HepG2 (cell line): ENCODE results near the gene KCNK18. TPM values are rescaled to one million over a fixed set of nuclear protein-coding genes. Genes with fewer than 3 reads are reported as not detected.

Source experiments
- ATAC-seq: fragments of 200-7000 bp; cut with Tn5 transposase; 3 replicates; pipeline ENCODE4 v1.9.1; 2020; ENCODE audit warnings: mild to moderate bottlenecking, moderate library complexity
- BruUV-seq: library from RNA; stranded (reverse); fragments of 400-500 nt; replicated peaks from 2 replicates; lab custom pipeline; 2021; lab: Mats Ljungman, UMichigan
- CTCF ChIA-PET: fragments of 300-600 bp; formaldehyde crosslinking; extraction: SDS; loops from one replicate; lab custom pipeline; 2021; ENCODE audit warnings: low total read pairs, inconsistent platforms, low intra/inter-chr PET ratio; lab: Yijun Ruan, JAX
- POLR2A ChIA-PET: fragments of 350-600 bp; sonication (Branson Sonifier 250); formaldehyde crosslinking; loops from one replicate; lab custom pipeline; 2020; ENCODE audit warnings: antibody characterized with exemption, inconsistent platforms; lab: Yijun Ruan, JAX
- DNase-seq: peaks from one replicate; pipeline ENCODE4 v3.0.0-alpha.2; 2015; ENCODE audit warnings: low spot score
- FAIRE-seq: peaks from 3 replicates; lab custom pipeline; 2011; peaks lifted over from hg19 to GRCh38; lab: Jason Lieb, UNC
- H2AFZ ChIP-seq: one replicate; pipeline ENCODE4 v1.6.1; 2011; ENCODE audit warnings: low read length, inconsistent platforms
- H3K27ac ChIP-seq: fragments of 300-600 bp; 3 replicates; pipeline ENCODE4 v1.8.0; 2011; ENCODE audit warnings: mixed run types, mild to moderate bottlenecking, mixed read lengths, low read length, inconsistent platforms; ENCODE audit not compliant: insufficient read depth; ENCODE audit errors: extremely low read length
- H3K27me3 ChIP-seq, 2 experiments: fragments of 200-600 bp in 1 of 2; 2 replicates in 1 of 2; 3 replicates in 1 of 2; pipeline versions ENCODE4 v1.6.0 to v1.8.0; 2011; ENCODE audit warnings: low read length in 2 of 2, mild to moderate bottlenecking in 2 of 2, moderate library complexity in 2 of 2, inconsistent platforms in 1 of 2; ENCODE audit not compliant: insufficient read depth in 2 of 2, control insufficient read depth in 1 of 2
- H3K36me3 ChIP-seq, 2 experiments: fragments of 200-600 bp in 1 of 2; replicated peaks in 1 of 2; 2 replicates in 1 of 2; 3 replicates in 1 of 2; pipeline versions ENCODE4 v1.5.1 to v1.8.0; 2011; ENCODE audit warnings: low read length in 2 of 2, inconsistent platforms in 1 of 2; ENCODE audit not compliant: insufficient read depth in 2 of 2, control insufficient read depth in 1 of 2
- H3K4me1 ChIP-seq: 2 replicates; pipeline ENCODE4 v1.5.1; 2012; ENCODE audit warnings: low read length, inconsistent platforms; ENCODE audit not compliant: insufficient read depth
- H3K4me2 ChIP-seq: 2 replicates; pipeline ENCODE4 v1.6.0; 2011; ENCODE audit warnings: low read depth, low read length, inconsistent platforms
- H3K4me3 ChIP-seq, 3 experiments: fragments of 200-600 bp in 1 of 3; sonication (generic), shearing (Covaris generic) in 1 of 3; replicated peaks in 1 of 3; 2 replicates each; pipeline ENCODE4 v1.5.1; 2011 to 2016; ENCODE audit warnings: low read length in 3 of 3, inconsistent platforms in 2 of 3, low read depth in 2 of 3, mild to moderate bottlenecking in 2 of 3, control low read depth in 1 of 3, mixed read lengths in 1 of 3; ENCODE audit not compliant: insufficient read depth in 1 of 3
- H3K79me2 ChIP-seq: one replicate; pipeline ENCODE4 v1.6.1; 2011; ENCODE audit warnings: low read length, inconsistent platforms; ENCODE audit not compliant: insufficient read depth
- H3K9ac ChIP-seq: 2 replicates; pipeline ENCODE4 v1.6.0; 2011; ENCODE audit warnings: mild to moderate bottlenecking, low read depth, low read length, inconsistent platforms; ENCODE audit not compliant: insufficient read depth
- H3K9me3 ChIP-seq: 2 replicates; pipeline ENCODE4 v1.5.1; 2012; ENCODE audit warnings: mild to moderate bottlenecking, low read length
- H4K20me1 ChIP-seq: 2 replicates; pipeline ENCODE4 v1.6.0; 2011; ENCODE audit warnings: inconsistent platforms, mild to moderate bottlenecking, low read length, moderate library complexity; ENCODE audit not compliant: insufficient read depth
- CEBPZ ChIP-seq: IDR thresholded peaks from 2 replicates; pipeline ENCODE4 v1.6.1; 2012; ENCODE audit warnings: low read length, improper control_type of control experiment
- EEA1 ChIP-seq: sonication (generic); formaldehyde crosslinking; IDR thresholded peaks from 2 replicates; pipeline ENCODE4 v1.5.1; 2020; ENCODE audit warnings: mild to moderate bottlenecking, missing genetic modification reagents, borderline replicate concordance
- KDM2A ChIP-seq: sonication (generic); formaldehyde crosslinking; IDR thresholded peaks from 2 replicates; pipeline ENCODE4 v1.4.0; 2020; ENCODE audit warnings: low read depth, missing genetic modification reagents, borderline replicate concordance
- KIAA2018 ChIP-seq: sonication (generic); formaldehyde crosslinking; IDR thresholded peaks from 2 replicates; pipeline ENCODE4 v1.5.0; 2020; ENCODE audit warnings: mild to moderate bottlenecking, missing genetic modification reagents, borderline replicate concordance
- PHF5A ChIP-seq: IDR thresholded peaks from one replicate; pipeline ENCODE4 v1.6.1; 2018; ENCODE audit warnings: low read depth, missing genetic modification reagents; ENCODE audit not compliant: unreplicated experiment
- ZNF607 ChIP-seq: sonication (generic); formaldehyde crosslinking; IDR thresholded peaks from 2 replicates; pipeline ENCODE4 v1.5.1; 2020; ENCODE audit warnings: missing genetic modification reagents, mild to moderate bottlenecking, borderline replicate concordance
- ZNF674 ChIP-seq: sonication (generic); formaldehyde crosslinking; IDR thresholded peaks from 2 replicates; pipeline ENCODE4 v1.5.0; 2020; ENCODE audit warnings: low read depth, mild to moderate bottlenecking, missing genetic modification reagents
- ZNF782 ChIP-seq: sonication (generic); formaldehyde crosslinking; IDR thresholded peaks from 2 replicates; pipeline ENCODE4 v1.4.0; 2020; ENCODE audit warnings: missing genetic modification reagents, mild to moderate bottlenecking, borderline replicate concordance
- WGBS: methylation state at CpG from one replicate; pipeline ENCODE4 v1.1.6; 2017; ENCODE audit warnings: low lambda C conversion rate; 5-methylcytosine and 5-hydroxymethylcytosine counted together
- in situ Hi-C: cut with HindIII; loops from 2 replicates; pipeline ENCODE4 v1.10.0; 2017; ENCODE audit warnings: low pct_unique_long_range_greater_than_20kb; ENCODE audit not compliant: extremely low pct_ligation_motif_present
- intact Hi-C: fragments of 100-400 bp; cut with micrococcal nuclease; formaldehyde crosslinking; loops from one replicate; pipeline ENCODE4 v1.10.0; 2022; ENCODE audit not compliant: unreplicated experiment
- polyA plus RNA-seq, 8 experiments: library from polyadenylated mRNA; depleted of rRNA in 3 of 8; stranded (reverse) in 7 of 8; unstranded in 1 of 8; fragments of >200 nt; fragmentation: Illumina TruSeq in 4 of 8; extraction: Trizol in 4 of 8; gene quantifications; 2 replicates each; pipeline versions ENCODE4 v1.2.1 to v1.2.3, GENCODE V29; 2011 to 2016; ENCODE audit warnings: low read depth in 4 of 8, missing spikeins in 1 of 8, mixed read lengths in 1 of 8; ENCODE audit not compliant: insufficient read depth in 1 of 8
- total RNA-seq, 5 experiments: library from RNA; depleted of rRNA; stranded (reverse); fragments of >200 nt; fragmentation: Illumina TruSeq; extraction: Trizol; gene quantifications; 2 replicates each; pipeline ENCODE4 v1.2.3, GENCODE V29; 2016; ENCODE audit warnings: low read depth in 1 of 5

Gene KCNK18
- total and polyA plus RNA-seq, 2 of the 13 experiments (the other 11 are each of a cell fraction or from before 2014, with no cell fraction given) = not detected

GRCh38 chr10:117223693-117224430 is 26.6 kb downstream of the KCNK18 start:
- FAIRE-seq = no peak
- no peak overlapping the region for H3K9ac ChIP-seq
- H4K20me1 ChIP-seq = no peaks in the 10 kb centered on the region
- whole genome bisulfite sequencing = 41% methylated on average over 5 of the region's 7 CpGs
- H3K36me3 ChIP-seq = no peaks in the 10 kb centered on the region
- H3K27ac ChIP-seq = no peak overlapping the region
- POLR2A ChIA-PET = no interaction called here
- intact Hi-C loops = no loop called here
- H3K4me1 ChIP-seq = no peaks in the 10 kb centered on the region; the same call in 1 of the 2 replicates
- H3K4me2 ChIP-seq = no peak overlapping the region
- no peak for DNase-seq
- H3K4me3 ChIP-seq = no peak overlapping the region
- H3K79me2 ChIP-seq = no peaks in the 10 kb centered on the region
- no TSS peak for BruUV-seq
- in situ Hi-C loops = loop anchor here (10.0 kb wide), 1 partner anchor 221 kb away; no protein-coding TSS in a partner anchor
- no peaks in the 10 kb centered on the region for H3K9me3 ChIP-seq
- H3K27me3 ChIP-seq = peaks cover 2 to 17% of the 10 kb centered on the region in 2 experiments; a peak in 4 of 5 replicates
- no peak overlapping the region for H2AFZ ChIP-seq
- CTCF ChIA-PET = no interaction called here
- ATAC-seq = no peak
- TF ChIP-seq ZNF674 (CRISPR knock-in tag) (no peak), PHF5A (no peak), ZNF607 (CRISPR knock-in tag) (no peak), EEA1 (CRISPR knock-in tag) (no peak), KDM2A (CRISPR knock-in tag) (no peak), KIAA2018 (CRISPR knock-in tag) (no peak), CEBPZ (no peak), ZNF782 (CRISPR knock-in tag) (no peak)
